NCI-H1105 treated with DMSO at 0.1 percent for 48 hours (cell line): Measurements from ENCODE around the gene RICTOR.

Source experiments
- DNase-seq: peaks from one replicate; lab custom pipeline; 2025; lab: John Stamatoyannopoulos, UW

Gene RICTOR, protein sequence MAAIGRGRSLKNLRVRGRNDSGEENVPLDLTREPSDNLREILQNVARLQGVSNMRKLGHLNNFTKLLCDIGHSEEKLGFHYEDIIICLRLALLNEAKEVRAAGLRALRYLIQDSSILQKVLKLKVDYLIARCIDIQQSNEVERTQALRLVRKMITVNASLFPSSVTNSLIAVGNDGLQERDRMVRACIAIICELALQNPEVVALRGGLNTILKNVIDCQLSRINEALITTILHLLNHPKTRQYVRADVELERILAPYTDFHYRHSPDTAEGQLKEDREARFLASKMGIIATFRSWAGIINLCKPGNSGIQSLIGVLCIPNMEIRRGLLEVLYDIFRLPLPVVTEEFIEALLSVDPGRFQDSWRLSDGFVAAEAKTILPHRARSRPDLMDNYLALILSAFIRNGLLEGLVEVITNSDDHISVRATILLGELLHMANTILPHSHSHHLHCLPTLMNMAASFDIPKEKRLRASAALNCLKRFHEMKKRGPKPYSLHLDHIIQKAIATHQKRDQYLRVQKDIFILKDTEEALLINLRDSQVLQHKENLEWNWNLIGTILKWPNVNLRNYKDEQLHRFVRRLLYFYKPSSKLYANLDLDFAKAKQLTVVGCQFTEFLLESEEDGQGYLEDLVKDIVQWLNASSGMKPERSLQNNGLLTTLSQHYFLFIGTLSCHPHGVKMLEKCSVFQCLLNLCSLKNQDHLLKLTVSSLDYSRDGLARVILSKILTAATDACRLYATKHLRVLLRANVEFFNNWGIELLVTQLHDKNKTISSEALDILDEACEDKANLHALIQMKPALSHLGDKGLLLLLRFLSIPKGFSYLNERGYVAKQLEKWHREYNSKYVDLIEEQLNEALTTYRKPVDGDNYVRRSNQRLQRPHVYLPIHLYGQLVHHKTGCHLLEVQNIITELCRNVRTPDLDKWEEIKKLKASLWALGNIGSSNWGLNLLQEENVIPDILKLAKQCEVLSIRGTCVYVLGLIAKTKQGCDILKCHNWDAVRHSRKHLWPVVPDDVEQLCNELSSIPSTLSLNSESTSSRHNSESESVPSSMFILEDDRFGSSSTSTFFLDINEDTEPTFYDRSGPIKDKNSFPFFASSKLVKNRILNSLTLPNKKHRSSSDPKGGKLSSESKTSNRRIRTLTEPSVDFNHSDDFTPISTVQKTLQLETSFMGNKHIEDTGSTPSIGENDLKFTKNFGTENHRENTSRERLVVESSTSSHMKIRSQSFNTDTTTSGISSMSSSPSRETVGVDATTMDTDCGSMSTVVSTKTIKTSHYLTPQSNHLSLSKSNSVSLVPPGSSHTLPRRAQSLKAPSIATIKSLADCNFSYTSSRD (N-terminal part only)

DNA sequence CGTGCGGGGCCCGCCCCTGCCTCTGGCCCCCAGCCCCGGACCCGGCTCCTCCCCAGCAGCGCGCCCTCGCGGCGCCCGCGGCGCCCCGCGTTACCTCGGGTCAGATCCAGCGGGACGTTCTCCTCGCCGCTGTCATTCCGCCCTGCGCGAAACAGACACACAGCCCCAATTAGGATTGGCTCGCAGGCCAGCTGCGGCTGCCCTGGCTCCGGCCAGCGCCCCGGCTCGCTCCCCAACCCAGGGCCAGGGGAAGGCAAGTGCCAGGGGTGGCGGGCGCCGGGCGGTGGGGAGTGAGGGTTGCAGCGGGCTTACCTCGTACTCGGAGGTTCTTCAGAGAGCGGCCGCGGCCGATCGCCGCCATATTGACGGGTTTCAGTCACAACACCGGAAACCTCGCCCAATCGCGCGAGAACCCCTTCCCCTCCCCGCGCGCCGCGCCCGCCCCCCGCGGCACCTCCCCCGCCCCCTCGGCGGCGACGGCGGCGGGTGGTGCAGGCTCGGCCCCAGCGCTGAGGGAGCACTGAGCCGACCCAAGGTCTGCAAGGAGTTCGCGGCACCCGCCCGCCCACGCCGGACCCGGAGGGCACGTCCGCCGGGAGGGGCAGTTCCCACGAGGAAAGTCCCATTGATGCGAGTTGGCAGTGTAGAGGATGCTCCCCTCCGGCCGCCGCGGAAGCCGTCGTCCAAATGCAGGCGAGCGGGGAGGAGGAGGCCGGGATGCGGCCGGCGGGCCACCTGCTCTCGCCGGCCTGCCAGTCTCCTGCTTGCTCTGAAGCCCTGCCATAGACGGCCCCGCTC is at the start of gene RICTOR:
TSS of gene RICTOR (minus strand) at position 383 of the 798 bp plus-strand sequence. CDS start at position 361, 22 bp downstream.
- DNase-seq: peak; percentile 86

DNA sequence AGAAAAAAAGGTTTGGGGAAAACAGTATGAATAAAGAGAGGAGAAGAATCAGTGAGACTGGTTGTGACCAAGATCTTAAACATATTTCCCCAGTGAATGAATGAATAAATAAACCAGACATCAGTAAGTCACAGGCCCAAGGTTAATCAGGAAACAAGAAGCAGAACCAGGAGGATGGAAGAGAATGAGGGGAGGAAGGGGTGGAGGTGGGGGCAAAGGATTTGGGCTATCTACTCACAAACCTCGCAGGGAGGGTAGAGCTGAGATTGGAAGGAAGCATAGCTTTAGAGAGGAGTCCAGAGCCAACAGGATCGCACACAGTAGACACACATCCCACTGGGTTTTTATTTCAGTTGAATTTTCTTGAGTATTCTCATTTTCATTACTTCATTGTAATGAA is 47.7 kb upstream of the RICTOR start:
- no peak for DNase-seq

DNA sequence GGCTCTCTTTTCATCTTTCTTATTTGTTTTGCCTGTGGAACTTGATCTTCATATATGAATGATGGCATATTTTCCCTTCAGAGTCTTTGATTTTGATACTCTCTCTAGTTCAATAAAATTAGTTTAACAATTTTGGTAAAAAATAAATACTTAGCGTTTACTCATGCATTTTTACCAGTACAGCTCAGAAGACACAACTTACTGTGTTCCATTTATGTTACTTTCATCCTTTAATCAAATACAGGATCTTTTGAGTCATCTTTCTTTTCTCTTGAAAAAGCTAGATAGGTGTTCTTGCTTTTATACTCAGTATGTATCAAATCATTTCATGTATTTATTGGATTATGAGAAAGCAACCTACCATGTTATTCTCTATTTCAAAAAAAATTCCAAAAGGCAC is 47.1 kb upstream of the RICTOR start:
- no peak for DNase-seq

DNA sequence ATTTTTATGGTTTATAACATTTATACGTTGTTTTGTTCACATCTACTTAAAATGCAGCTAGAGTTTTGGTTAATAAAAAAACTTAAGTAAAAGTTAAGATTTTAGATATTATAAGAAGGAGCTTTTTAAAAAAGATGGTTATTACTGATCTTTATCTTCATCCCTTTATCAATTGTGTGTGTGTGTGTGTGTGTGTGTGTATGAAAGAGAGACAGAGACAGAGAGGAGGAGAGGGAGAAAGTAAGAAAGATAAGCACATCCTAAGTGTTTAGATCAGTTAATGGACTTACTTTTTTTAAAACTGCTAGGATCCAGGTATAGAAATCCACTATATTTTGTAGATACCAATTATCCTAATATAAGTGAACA is 45.8 kb upstream of the RICTOR start:
- DNase-seq: no peak

DNA sequence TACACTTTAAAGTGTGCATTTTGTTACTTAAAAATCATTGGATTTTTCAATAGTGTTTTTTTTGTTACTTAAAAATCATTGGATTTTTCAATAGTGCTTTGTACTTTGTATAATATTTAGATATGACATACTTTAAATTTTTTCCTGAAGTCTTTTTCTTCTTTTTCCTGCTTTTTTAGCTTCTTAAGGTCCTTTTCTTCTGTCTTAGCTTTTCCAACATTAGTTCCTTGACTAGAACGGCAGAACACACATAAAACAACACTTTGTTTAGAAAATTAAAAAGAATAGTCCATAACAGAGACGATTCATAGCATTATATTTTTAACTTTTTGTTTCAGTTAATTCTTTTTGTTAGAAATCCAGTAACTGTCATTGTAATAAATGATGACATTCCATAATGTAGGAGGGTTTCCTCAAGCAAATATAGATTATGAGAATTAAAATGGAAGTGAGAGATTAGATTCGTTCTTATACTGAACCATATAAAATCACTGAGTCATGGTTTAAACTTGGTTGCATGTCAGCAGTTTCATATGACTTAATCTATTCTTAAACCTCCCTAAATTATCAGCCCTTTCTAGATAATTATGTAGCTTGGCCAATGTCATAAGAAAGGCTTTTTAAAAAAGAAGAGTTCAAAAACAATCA is 45.3 kb upstream of the RICTOR start:
- DNase-seq: no peak

DNA sequence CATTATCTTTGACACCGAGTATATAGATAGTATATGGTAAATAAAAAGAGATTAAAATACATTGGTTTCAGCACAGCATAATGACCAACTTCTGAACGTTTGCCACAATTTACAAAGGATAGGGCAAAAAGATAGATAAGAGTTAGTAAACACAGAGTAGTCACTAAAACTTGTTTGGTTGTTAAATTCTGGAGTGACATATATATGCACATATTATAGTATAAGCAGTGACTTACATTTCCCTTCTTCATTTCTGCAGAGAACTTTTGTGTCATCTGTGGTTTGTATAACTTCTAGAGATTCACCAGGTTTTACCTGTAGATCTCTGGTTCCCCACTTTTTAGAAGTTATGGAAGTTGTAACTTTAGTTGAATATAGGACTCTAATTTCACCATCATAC is 44.4 kb upstream of the RICTOR start:
- no peak for DNase-seq

DNA sequence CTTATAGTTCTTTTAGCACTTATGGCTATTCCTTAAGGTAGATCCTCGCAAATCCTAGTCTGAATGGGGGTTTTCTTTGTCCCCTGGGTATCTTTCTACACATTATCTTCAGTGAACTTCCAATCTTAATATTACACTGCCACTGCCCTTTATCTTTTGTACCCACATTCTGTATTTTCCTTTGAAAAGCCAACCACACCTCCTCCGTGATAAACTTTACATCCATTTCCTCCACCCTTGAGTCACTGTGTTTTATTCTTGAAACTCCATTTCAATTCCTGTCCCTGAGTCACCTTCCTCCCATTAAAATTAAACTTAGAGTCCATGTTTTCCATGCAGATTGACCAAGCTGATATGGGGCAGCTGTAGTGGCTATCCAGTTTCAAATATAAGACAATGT is 43.2 kb upstream of the RICTOR start:
- DNase-seq: no peak

DNA sequence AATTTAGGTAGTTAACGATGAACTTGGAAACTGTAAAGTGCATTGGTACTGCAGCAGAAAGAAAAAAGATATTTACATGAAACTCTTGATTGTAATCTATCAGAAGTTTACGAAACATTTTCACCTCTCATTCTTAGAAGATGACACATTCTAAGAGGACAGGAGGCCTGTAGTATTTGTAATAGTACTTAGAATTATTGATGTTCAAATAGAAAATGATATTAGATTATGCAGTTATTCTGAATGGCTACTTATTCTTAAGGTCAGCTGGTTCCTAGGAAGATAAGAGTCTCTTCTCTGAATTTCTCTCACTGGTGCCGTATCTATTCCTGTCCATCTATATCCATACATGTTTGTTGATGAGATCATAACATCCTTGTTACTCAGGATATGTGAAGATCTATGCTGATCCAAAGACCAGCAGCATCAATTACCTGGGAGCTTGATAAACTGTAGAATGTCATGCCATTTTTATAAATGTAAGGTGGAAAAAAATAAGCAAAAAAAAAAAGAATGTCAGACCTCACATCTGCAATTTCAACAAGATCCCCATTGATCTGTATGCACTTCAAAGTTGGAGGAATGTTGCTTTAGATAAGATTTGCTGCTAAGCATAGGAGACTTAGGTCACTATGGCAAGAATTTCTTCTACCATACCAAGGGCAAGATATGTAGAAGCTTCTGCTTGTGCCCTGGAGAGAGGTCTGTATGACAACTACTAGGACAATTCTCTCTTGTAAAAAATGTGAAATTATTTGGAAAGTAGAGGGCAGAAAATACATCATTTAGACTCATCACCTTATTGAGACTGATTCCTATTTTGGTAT is 42.4 kb upstream of the RICTOR start:
- no peak for DNase-seq

DNA sequence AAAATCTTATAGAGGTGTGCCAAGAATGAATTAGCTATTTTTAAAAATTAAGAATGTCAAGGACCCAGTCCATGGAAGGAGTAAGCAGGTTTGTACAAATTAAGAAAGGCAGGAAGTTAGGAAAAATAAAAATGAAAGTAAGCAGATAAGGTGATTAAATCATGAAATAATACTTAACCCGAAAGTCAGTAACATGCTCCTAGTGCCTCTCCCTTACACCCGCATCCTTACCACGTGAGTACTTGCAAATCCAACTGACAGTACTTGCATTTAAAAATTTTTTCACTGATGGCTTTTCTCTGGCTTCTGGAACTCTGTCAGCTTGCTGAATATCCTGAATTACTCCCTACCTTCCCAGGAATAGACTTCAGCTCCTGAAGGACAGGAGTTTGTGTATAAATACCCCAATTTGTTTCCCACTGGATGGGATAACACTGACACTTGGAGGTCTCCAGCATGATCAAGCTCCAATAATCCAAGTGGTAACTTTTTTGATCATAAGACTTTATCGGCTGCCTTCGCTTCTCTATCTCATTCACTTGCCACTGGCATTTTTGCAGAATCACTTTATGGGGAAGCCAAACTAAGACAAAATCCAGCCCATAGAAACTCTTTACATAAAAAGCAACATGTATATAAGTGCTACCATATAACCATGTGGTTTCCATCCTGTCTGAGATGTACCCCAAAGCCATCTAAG is 41.6 kb upstream of the RICTOR start:
- DNase-seq: no peak

DNA sequence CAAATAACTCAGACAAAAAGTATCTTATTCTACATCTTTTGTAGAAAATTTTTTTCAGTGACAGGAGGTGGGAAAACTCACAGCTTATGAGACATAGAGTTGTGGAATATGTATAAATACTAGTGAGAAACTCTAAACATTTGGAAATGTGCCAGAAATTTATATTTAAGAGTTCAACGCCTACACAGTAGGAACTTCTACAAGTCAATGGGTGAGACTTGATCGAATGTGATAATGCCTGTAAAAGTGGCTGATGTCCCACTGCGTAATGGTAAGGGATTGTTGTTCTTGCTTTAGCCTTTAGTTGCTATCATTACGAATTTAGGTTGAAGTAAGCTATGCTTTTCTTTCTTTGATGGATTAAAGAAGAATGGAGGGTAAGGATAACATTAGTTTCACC is 40.0 kb upstream of the RICTOR start:
- DNase-seq: no peak

DNA sequence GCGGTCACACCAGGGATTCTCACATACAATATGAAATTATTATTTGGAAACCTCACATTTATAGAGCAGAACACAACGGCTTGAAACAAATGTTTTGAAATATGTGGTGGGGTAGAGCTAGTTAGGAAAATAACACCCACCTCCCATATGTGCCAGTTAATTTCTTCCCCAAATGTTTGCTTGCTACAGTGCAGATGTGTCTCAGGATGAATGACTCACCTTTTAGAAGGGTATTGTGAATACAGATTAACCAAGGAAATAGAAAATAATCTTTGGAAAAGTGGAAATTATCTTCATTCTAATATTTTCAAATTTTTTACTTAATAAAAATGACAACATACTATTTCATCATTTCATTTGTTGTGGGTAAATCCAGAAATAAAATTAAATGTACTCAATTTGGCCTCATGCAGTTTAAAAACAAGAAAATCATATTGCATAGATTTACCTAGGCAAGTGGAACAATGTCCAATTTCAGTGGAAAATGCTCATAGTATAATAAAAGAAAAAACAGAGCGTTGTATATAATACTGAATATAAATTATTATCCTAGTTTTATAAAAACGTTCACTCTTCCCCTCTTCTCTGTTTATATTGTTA is 39.3 kb upstream of the RICTOR start:
- DNase-seq: no peak

DNA sequence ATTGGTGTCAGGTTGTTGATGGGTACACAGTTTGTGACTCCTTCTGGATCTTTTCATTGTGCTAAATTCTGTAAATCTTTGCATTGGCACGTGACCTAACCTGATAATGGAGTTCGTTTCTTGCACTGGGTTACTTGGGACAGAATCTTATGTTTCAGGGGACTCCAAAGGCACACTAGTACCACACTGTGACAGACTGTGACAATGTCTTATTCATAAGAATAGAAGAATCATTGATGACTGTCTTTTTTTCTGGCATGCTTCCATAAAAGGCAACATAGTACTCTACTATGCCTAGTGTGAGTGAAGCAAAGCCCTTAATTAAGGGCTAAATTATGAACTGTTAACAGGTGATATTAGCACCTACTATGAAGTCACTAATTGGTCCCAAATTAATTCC is 35.4 kb upstream of the RICTOR start:
- no peak for DNase-seq

DNA sequence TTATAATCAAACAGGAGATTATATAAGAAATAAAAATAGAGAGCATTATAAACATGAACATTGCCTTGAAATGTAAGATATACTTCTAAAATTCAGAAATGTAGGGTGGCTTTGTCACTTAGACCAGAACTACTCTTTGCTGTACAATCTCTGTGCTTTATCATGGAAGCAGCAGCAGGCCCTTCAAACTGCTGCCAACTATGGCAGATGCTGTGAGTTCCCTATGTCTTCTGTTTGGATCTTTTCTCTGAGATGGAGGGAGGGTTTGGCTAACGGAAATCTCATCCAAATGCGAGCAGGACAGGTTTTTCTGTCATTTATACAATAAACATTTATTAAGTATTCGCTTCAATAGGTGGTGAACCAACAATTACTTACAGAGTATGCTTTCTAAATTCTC is 34.8 kb upstream of the RICTOR start:
- DNase-seq: no peak

DNA sequence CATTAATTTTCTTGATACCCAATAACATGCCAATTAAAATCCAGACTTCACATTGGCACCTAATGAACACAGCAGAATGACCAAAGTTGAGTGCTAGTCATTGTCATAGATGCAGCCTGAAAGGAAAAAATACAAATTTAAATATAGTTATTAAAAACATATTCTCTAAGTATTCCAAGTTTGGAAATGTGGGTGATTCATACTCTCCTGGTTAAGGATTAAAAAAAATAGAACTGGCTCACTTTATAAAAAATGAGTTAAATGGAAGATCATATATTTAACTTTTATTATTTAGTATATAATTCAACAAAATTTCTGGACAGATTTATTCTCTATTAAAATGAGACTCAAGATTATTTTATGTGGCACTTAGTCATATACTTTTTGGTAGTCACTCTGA is 33.2 kb upstream of the RICTOR start:
- DNase-seq: no peak

DNA sequence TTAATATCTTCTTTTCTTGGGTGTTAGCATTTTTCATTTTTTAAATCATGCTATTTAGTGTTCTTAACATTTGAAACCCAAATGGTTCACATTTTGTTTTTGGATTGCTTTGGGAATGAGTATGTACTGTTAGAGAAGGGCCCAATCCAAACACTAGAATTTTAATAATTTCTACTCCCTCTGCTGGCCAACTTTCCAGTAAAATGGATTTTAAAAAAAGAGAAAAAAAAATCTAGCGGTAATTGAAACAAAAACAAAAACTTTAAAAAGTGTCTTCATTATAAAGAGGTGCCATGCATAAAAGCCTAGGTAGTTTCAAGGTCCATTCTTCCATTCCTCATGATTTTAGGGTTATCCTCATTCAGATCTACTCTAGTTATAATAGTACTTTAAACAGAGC is 32.1 kb upstream of the RICTOR start:
- DNase-seq: no peak

DNA sequence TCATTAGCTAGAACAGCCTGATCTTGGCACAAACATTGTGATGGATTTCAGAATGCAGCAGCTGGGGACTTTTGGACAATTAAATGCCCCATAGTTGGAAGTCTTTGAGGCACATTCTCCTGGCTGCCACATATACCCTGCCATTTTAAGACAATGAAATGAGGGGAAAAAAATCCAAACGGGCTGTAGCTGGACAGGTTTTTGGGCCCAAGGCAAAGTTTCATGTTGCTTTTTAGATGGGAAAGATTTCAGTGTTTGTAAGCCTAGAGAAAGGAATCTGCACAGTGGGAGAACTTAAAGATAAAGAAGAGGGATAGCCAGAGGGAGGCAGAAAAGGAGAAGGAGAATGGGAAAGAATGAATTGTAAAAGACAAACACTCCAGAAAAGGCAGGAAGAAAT is 30.0 kb upstream of the RICTOR start:
- DNase-seq: no peak

DNA sequence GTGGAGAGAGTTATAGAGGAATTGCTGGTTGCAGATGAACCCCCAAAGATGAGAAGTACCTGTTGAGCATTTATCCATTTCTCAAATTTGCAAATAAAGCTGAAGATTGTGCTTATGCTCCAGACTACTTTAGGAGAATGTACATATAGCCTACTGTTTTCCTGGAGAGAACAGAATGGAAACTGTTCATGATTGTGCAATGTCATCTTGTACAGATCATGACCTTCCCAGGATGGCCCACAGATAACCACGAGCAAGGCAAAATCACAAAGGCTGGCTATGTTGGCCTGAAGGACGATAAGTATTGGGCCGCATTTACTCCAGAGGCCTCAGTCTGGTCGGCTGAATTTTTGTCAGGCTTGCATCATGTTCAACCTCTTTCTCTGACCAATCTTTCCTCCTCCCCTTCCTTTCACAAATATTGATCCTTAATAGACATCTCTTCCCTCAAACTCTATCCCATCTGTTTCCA is 28.5 kb upstream of the RICTOR start:
- no peak for DNase-seq

DNA sequence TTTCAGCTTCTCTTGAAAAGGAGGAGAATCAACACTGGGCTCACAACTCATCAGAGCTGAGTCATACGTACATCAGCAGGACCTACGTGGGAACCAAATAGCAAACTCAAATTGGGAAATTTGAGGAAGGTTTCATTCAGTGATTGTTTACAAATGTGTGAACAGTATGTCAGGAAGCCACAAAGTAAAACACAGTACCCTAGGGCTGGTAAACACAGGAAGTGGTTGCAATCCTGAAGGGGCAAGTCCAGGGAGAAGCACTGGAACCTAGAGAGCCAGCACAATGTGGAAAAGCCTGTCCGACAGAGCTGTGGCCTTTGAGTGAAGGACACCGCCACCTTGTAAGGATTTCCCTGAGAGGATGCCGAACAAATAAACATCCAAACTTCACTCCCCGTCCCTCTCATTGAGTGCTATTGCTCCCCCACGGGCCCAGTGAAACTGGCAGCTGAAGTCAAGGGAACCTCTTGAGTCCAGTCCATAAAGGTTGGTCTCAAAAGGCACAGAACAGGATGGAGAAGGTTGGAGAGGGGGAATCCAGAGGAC is 26.7 kb upstream of the RICTOR start:
- DNase-seq: no peak
